ENCODE measurements around the gene CCR9.

DNA sequence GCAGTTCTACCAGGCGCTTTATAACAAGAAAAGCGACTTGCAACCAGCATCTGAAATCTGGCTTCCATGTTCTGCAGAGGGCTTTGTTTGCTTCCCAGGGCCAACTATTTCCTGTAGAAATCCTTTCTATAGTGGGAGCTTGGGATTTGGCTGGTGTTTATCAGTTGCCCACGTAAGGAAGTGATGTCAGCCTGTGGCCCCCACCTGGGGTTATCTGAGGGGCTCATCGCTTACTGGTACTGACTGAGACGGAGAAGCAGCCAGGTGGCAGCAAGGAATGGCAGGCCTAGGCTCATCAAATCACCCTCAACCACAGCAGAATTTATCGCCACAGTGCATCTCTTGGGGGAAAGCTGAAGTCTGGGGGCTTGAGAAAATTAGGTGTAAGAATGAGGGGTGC lies 14.6 kb upstream of the CCR9 start:
- TF ChIP-seq NBN (IDR thresholded peaks at IDR 0.05) (no peak), BCL11A (IDR thresholded peaks at IDR 0.05; ENCODE audit: low read depth, low read length) (no peak), ZNF274 (IDR thresholded peaks at IDR 0.05; ENCODE audit: insufficient read depth, insufficient read length) (no peak), NR2F1 (conservative IDR thresholded peaks at IDR 0.05) (no peak), POLR2A (IDR thresholded peaks at IDR 0.05; ENCODE audit: low read depth, low read length) (no peak), BHLHE40 (IDR thresholded peaks at IDR 0.05; ENCODE audit: borderline replicate concordance in 1 of 2, low read depth in 2 of 2, low read length in 1 of 2) (no peak), EP300 (IDR thresholded peaks at IDR 0.05; ENCODE audit: borderline replicate concordance in 1 of 2, control insufficient read depth in 1 of 2, low read depth in 2 of 2, low read length in 2 of 2) (no peak), SP1 (IDR thresholded peaks at IDR 0.05; ENCODE audit: low read depth, low read length) (no peak)
- TF ChIP-seq, protein P1, sequence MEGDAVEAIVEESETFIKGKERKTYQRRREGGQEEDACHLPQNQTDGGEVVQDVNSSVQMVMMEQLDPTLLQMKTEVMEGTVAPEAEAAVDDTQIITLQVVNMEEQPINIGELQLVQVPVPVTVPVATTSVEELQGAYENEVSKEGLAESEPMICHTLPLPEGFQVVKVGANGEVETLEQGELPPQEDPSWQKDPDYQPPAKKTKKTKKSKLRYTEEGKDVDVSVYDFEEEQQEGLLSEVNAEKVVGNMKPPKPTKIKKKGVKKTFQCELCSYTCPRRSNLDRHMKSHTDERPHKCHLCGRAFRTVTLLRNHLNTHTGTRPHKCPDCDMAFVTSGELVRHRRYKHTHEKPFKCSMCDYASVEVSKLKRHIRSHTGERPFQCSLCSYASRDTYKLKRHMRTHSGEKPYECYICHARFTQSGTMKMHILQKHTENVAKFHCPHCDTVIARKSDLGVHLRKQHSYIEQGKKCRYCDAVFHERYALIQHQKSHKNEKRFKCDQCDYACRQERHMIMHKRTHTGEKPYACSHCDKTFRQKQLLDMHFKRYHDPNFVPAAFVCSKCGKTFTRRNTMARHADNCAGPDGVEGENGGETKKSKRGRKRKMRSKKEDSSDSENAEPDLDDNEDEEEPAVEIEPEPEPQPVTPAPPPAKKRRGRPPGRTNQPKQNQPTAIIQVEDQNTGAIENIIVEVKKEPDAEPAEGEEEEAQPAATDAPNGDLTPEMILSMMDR (IDR thresholded peaks at IDR 0.05 in 2 of 3, conservative IDR thresholded peaks at IDR 0.05 in 1 of 3; ENCODE audit: control insufficient read depth in 2 of 3, extremely low read depth in 1 of 3, insufficient read depth in 1 of 3, low read depth in 3 of 3, low read length in 3 of 3), result no peak
- TF ChIP-seq, protein P2, sequence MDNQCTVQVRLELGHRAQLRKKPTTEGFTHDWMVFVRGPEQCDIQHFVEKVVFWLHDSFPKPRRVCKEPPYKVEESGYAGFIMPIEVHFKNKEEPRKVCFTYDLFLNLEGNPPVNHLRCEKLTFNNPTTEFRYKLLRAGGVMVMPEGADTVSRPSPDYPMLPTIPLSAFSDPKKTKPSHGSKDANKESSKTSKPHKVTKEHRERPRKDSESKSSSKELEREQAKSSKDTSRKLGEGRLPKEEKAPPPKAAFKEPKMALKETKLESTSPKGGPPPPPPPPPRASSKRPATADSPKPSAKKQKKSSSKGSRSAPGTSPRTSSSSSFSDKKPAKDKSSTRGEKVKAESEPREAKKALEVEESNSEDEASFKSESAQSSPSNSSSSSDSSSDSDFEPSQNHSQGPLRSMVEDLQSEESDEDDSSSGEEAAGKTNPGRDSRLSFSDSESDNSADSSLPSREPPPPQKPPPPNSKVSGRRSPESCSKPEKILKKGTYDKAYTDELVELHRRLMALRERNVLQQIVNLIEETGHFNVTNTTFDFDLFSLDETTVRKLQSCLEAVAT (IDR thresholded peaks at IDR 0.05), result no peak
- TF ChIP-seq, protein P3, sequence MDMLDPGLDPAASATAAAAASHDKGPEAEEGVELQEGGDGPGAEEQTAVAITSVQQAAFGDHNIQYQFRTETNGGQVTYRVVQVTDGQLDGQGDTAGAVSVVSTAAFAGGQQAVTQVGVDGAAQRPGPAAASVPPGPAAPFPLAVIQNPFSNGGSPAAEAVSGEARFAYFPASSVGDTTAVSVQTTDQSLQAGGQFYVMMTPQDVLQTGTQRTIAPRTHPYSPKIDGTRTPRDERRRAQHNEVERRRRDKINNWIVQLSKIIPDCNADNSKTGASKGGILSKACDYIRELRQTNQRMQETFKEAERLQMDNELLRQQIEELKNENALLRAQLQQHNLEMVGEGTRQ (IDR thresholded peaks at IDR 0.05; ENCODE audit: borderline replicate concordance, low read depth, low read length), result no peak
